Activated CD4-positive, alpha-beta memory T cell treated with anti-CD3 and anti-CD28 coated beads, Interleukin-2, amount 10 ng/mL, durations not matched to agents 7 days and 5 days (primary cell): ENCODE measurements around the gene WWP2. TPM values are rescaled to one million over a fixed set of nuclear protein-coding genes. Genes with fewer than 3 reads are reported as not detected.

ENCODE experiments used
- CTCF ChIA-PET: fragments of 350-600 bp; sonication (Branson Sonifier 250); formaldehyde crosslinking; loops from one replicate; lab custom pipeline; 2021; ENCODE audit warnings: antibody characterized with exemption, inconsistent platforms; lab: Charles Lee
- POLR2A ChIA-PET: fragments of 350-600 bp; sonication (Branson Sonifier 250); formaldehyde crosslinking; loops from one replicate; lab custom pipeline; 2021; ENCODE audit warnings: antibody characterized with exemption; lab: Charles Lee
- DNase-seq: peaks from one replicate; pipeline ENCODE4 v3.0.0-alpha.2; 2020
- H3K27ac Mint-ChIP-seq: one replicate; pipeline ENCODE4 v1.8.0; 2021; ENCODE audit warnings: mild to moderate bottlenecking, mixed read lengths
- H3K27me3 Mint-ChIP-seq: one replicate; pipeline ENCODE4 v1.8.0; 2021; ENCODE audit warnings: mixed read lengths
- H3K36me3 Mint-ChIP-seq: one replicate; pipeline ENCODE4 v1.8.0; 2021; ENCODE audit warnings: low read depth, mixed read lengths
- H3K4me1 Mint-ChIP-seq: one replicate; pipeline ENCODE4 v1.8.0; 2021; ENCODE audit warnings: mixed read lengths
- H3K4me3 Mint-ChIP-seq: one replicate; pipeline ENCODE4 v1.8.0; 2021; ENCODE audit warnings: mild to moderate bottlenecking, mixed read lengths
- H3K9me3 Mint-ChIP-seq: one replicate; pipeline ENCODE4 v1.8.0; 2021; ENCODE audit warnings: mixed read lengths
- total RNA-seq, 2 experiments: library from RNA; stranded (reverse); gene quantifications; one replicate each; pipeline ENCODE4 v1.2.3, GENCODE V29; 2021

The WWP2 gene
- total RNA-seq, 2 experiments from 2014 or later: 59.4 to 61.6 TPM

DNA sequence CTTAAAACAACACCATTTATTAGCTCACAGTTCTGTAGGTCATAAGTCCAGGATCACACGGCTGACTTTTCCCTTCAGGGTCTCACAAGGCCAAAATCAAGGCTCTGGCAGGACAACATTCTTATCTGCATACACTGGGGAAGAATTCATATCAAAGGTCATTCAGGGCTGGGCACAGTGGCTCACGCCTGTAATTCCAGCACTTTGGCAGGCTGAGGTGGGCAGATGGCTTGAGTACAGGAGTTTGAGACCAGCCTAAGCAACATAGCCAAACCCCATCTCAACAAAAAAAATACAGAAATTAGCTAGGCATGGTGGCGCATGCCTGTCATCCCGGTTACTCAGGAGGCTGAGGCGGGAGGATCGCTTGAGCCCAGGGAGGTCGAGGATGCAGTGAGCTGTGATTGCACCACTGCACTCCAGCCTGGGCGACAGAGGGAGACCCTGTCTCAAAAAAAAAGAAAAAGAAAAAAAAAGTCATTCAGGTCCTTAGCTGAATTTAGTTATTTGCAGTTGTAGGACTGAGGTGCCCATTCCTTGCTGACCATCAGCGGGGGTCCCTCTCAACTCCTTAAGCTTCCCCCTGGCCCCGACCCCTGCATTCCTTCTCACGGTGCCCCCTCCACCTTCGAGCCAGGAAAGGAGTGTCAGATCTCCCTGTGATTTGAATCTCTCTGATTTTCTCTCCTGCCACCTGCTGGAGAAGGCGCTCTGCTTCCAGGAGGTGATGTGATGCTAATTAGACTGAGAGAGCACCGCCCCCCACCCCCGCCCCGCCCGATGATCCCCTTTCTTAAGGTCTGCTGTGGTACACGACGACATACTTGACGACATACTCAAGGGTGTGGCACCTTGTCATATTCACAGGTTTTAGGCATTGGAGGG lies 97.2 kb downstream of the WWP2 start:
- Mint-ChIP-seq H3K4me3 (no peak overlapping the region), H3K27me3 (no peaks in the 10 kb centered on the region), H3K36me3 (peaks cover 7% of the 10 kb centered on the region), H3K27ac (no peak overlapping the region), H3K9me3 (no peaks in the 10 kb centered on the region), H3K4me1 (peaks cover 4% of the 10 kb centered on the region)
- DNase-seq: peak; percentile 16
- ChIA-PET POLR2A (no interaction called here), CTCF (interaction anchor here (1.2 kb wide), 1 partner anchor 463 kb away, joined by 3 read pairs; no protein-coding TSS in a partner anchor)

DNA sequence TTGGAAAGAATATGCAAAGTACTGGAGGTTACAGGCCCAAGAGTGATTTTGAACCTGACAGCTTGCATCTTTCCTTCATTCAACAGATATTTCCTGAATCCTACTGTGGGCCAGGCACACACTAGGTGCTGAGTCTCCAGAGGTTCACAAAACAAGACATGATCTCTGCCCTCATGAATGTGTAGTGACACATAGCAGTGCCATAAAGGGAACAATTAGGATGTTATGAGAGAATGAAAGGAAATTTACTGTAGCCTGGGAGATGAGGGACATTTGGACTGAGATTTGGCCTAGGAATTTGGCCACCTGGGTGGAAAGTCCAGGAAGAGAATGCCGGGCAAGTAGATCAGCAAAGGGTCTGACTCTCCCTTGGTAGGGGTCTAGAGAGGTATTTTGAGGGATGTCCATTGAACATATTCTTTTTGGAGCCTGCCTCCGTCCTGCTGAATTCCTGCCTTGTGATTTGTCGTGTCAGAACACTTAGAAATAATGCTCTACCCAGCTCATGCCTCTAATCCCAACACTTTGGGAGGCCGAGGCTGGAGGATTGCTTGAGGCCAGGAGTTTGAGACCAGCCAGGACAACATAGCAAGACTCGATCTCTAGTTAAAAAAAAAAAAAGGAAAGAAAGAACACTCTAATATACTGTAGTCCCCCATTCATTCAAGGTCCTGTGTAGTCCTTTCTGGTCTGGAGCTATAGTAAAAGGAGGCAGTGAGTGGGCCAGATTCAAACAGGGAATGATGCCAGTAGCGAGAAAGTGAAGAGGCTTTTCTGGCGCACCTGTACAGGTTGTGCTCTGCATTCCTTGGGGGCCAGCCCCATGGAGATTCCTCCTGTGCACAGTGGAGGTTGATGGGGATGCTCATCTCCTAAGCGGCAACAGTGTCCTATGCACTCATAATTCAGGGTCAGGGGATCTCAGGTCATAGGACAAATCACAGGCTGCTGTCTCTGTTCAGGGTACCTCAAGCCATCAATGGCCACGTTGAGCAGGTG lies 98.4 kb downstream of the WWP2 start:
- H3K27ac Mint-ChIP-seq: no peak overlapping the region
- ChIA-PET CTCF (no interaction called here), POLR2A (no interaction called here)
- H3K27me3 Mint-ChIP-seq: no peaks in the 10 kb centered on the region
- DNase-seq: no peak
- H3K36me3 Mint-ChIP-seq: peaks cover 3% of the 10 kb centered on the region
- H3K4me1 Mint-ChIP-seq: peaks cover 2% of the 10 kb centered on the region
- no peaks in the 10 kb centered on the region for H3K9me3 Mint-ChIP-seq
- no peak overlapping the region for H3K4me3 Mint-ChIP-seq

DNA sequence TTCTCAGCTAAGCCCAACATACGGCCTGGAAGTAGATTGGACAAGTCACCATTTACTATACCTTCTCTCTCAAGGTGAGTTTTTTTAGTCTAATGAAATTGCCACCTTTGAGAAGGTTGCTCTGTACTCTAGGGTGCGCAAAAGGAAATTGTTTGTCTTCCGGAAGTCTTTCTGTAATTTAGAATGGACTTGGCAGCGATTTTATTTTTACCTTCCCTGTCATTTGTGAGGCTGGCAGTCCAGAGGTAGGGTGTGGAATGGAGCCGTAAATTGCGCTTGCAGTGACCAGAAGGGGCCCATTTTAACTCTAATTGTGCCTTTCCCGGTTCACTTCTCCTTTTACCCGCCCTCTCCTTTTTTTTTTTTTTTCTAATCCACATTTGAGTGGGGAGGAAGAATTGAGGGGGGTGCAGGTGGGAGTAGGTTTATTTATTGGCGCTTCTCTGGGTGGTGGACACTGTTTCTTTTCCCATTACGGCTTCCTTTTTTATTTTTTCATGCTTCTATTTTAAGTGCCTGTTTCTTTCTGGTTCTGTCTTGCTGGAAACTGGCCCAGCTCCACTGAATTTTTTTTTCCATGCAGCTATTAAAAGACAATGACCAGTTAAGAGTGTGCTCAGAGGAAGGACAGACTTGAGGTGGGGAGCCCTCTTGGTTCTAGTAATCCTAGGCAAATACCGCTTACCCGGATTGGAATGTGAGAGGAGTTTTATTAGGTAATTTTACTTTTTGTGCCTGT lies 99.3 kb downstream of the WWP2 start:
- peaks cover 5% of the 10 kb centered on the region for H3K36me3 Mint-ChIP-seq
- H3K27ac Mint-ChIP-seq: no peak overlapping the region
- H3K9me3 Mint-ChIP-seq: no peaks in the 10 kb centered on the region
- ChIA-PET POLR2A (interaction anchor here (1.0 kb wide), 1 partner anchor 1655 kb away, joined by 3 read pairs; no protein-coding TSS in a partner anchor), CTCF (no interaction called here)
- DNase-seq: no peak
- H3K4me1 Mint-ChIP-seq: peaks cover 2% of the 10 kb centered on the region
- H3K27me3 Mint-ChIP-seq: no peaks in the 10 kb centered on the region
- no peak overlapping the region for H3K4me3 Mint-ChIP-seq

DNA sequence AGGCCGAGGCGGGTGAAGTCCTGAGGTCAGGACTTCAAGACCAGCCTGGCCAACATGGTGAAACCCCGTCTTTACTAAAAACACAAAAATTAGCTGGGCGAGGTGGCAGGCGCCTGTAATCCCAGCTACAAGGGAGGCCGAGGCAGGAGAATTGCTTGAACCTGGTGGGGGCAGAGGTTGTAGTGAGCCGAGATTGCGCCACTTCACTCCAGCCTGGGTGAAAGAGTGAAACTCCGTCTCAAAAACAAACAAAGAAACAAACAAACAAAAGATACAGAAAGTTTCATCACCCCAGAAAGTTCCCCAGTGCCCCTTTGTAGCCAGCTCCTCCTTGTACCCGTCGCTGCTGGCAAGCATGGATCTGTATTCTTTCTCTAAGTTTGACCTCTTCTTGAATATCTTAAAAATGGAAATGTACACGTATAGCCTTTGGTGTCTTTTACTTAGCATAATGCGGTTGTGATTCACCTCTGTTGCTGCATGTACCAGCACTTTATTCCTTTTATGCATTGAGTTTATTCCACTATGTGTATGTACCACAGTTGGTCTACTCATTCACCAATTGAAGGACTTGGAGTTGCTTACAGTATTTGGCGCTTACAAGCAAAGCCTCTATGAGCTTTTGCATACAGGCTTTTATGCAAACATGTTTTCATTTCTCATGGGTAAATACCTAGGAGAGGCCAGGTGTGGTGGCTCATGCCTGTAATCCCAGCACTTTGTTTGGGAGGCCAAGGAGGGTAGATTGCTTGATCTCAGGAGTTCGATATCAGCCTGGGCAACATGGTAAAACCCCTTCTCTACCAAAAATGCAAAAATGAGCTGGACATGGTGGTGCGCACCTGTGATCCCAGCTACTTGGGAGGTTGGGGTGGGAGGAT lies 101.5 kb downstream of the WWP2 start:
- ChIA-PET CTCF (interaction anchor here (0.6 kb wide), 1 partner anchor 25 kb away, joined by 3 read pairs; no protein-coding TSS in a partner anchor), POLR2A (no interaction called here)
- Mint-ChIP-seq H3K4me3 (no peak overlapping the region), H3K27ac (no peak overlapping the region), H3K36me3 (peaks cover 3% of the 10 kb centered on the region), H3K4me1 (no peaks in the 10 kb centered on the region), H3K9me3 (no peaks in the 10 kb centered on the region), H3K27me3 (no peaks in the 10 kb centered on the region)
- DNase-seq: no peak

DNA sequence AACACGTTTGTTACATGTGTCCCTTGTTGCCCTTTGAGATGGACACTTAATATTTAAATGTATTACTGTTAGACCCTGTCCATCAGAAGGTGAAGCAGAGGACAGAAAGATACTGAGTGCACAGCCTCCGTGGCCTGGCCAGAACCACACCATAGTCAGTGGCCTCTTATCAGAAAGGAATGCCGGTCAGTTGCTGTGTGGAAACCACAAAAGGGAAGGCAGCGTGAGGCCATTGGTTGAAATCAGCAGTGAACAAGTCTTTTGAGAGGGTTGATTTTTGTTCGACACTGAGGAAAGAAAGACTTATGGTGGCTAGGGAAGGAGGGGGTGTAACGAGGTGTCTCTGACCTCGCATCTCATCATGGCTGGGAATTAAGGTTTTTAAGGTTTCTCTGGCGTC lies 103.6 kb downstream of the WWP2 start:
- ChIA-PET POLR2A (no interaction called here), CTCF (no interaction called here)
- no peak overlapping the region for H3K4me3 Mint-ChIP-seq
- no peaks in the 10 kb centered on the region for H3K4me1 Mint-ChIP-seq
- no peaks in the 10 kb centered on the region for H3K27me3 Mint-ChIP-seq
- H3K27ac Mint-ChIP-seq: no peak overlapping the region
- peaks cover 3% of the 10 kb centered on the region for H3K36me3 Mint-ChIP-seq
- no peaks in the 10 kb centered on the region for H3K9me3 Mint-ChIP-seq
- DNase-seq: no peak

DNA sequence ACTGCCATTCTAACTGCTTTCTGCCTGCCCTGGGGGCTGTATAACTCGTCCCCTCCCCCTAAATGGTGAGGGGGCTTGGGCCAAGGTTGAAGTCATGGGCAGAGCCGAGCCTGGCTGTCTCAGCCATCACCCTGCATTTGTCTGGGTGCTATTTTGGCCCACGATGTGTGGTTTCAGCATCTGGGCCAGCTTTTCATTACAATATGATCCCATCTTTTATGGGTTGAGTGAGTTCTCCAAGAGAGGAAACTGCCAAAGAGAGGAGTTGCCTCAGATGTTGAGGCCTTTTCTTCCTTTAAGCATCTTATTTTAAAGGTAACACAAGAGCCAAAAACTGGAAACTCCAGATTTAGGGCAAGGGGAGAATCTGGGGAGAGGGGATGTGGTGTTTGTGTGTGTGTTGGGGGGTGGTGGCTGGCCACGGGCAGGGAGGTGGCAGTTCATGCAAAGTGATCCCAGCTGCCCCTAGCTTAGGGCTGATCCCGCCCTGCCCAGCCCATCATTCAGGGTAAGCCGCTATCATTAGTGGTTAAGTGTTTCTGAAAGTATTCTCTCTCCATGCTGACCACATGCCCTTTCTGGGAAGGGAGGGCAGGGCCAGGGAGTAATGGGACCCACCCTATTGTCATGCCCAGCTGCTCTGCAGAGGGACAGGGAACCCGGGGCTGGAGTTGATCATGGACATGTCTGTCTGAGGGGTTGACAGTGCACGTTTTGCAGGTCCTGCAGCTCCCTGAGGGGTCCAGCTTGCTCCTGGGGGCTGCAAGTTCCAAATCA lies 105.8 kb downstream of the WWP2 start:
- no peaks in the 10 kb centered on the region for H3K27me3 Mint-ChIP-seq

DNA sequence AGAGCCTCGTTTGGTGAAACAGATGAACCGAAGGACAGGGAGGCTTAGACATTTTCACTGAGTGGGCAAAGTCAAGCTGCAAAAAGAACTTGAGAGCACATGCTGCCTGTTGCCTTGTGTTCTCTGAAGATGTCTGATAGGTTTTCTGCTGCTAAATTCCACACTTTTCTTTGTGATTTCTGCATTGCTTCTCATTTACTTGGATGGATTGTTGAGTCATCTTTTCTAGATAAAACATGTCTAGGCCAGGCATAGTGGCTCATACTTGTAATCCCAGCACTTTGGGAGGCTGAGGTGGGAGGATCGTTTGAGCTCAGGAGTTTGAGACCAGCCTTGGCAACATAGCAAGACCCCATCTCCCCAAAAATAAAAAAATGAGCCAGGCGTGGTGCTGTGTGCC lies 108.6 kb downstream of the WWP2 start:
- POLR2A ChIA-PET: no interaction called here
- no peaks in the 10 kb centered on the region for H3K4me1 Mint-ChIP-seq
- no peak for DNase-seq
- no peaks in the 10 kb centered on the region for H3K27me3 Mint-ChIP-seq
- H3K36me3 Mint-ChIP-seq: peaks cover 30% of the 10 kb centered on the region
- H3K9me3 Mint-ChIP-seq: no peaks in the 10 kb centered on the region
- no peak overlapping the region for H3K4me3 Mint-ChIP-seq
- CTCF ChIA-PET: no interaction called here
- H3K27ac Mint-ChIP-seq: no peak overlapping the region

More for the DNA sequence above, 105.8 kb downstream of the WWP2 start:
- no peak overlapping the region for H3K27ac Mint-ChIP-seq
- ChIA-PET POLR2A (no interaction called here), CTCF (interaction anchor here (1.3 kb wide), 1 partner anchor 11 kb away, joined by 5 read pairs; no protein-coding TSS in a partner anchor)
- H3K4me3 Mint-ChIP-seq: no peak overlapping the region
- DNase-seq: no peak
- no peaks in the 10 kb centered on the region for H3K9me3 Mint-ChIP-seq
- H3K4me1 Mint-ChIP-seq: no peaks in the 10 kb centered on the region
- peaks cover 19% of the 10 kb centered on the region for H3K36me3 Mint-ChIP-seq

DNA sequence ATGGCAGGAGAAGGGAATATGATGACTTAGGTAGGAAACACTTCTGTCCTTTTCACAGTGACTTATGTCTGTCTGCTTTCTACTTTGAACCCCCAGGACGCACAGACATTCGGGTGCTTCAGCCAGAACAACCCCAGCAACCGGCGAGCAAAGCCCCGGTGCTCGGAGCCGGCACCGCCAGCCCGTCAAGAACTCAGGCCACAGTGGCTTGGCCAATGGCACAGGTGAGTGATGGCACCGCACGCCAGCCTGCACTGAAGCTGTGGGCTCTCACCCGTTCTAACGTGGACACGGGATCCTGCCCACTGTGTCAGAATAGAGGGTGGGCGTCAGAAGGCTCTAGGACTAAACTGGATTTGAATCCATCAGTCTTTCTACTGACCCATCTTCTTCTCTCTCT lies 109.6 kb downstream of the WWP2 start:
- Mint-ChIP-seq H3K27me3 (no peaks in the 10 kb centered on the region), H3K9me3 (no peaks in the 10 kb centered on the region), H3K27ac (no peak overlapping the region), H3K4me3 (no peak overlapping the region), H3K4me1 (no peaks in the 10 kb centered on the region), H3K36me3 (peaks cover 34% of the 10 kb centered on the region)
- CTCF ChIA-PET: no interaction called here
- no peak for DNase-seq
- POLR2A ChIA-PET: no interaction called here

DNA sequence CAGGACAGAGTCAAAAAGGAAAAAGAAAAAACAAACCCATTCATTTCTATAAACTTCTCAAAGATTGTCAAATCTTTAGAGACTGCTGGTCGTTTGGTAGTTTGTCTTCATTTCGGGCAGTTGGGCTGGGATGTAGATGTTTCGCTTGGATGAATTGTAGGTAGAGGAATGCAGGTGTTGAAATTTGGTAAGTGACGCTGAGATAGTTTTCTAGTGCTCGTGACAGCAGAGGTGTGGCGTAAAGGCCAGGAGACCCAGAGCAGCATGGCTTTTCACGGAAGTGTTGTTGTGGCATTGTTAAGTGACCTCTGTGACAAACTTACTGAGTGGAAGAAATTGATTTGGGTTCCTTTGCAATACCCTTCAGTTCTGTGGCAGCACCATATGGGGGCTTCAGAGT lies 110.8 kb downstream of the WWP2 start:
- Mint-ChIP-seq H3K36me3 (peaks cover 43% of the 10 kb centered on the region), H3K4me3 (no peak overlapping the region), H3K9me3 (no peaks in the 10 kb centered on the region), H3K27me3 (no peaks in the 10 kb centered on the region), H3K27ac (no peak overlapping the region), H3K4me1 (no peaks in the 10 kb centered on the region)
- ChIA-PET CTCF (no interaction called here), POLR2A (no interaction called here)
- no peak for DNase-seq

DNA sequence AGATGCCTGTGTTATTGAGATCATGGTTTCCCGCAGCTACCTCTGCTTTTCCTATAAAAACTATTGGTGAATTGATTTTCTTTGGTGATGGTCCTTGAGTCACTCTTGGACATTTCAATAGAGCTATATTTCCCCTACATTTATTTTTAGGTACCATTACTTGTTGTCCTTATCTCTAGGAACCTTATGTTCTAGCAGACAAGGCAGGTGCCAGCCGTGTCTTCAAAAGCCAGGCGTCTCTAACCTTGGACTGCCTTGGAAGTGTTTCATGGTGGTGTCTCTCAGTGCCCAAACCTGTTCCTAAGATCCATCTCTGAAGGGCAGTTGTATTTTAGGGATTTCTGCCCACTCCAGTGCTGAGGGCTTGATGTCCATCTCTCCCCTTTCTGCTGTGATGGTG lies 111.7 kb downstream of the WWP2 start:
- H3K4me1 Mint-ChIP-seq: no peaks in the 10 kb centered on the region
- no peaks in the 10 kb centered on the region for H3K27me3 Mint-ChIP-seq
- H3K27ac Mint-ChIP-seq: no peak overlapping the region
- CTCF ChIA-PET: no interaction called here
- H3K36me3 Mint-ChIP-seq: peaks cover 43% of the 10 kb centered on the region
- no peaks in the 10 kb centered on the region for H3K9me3 Mint-ChIP-seq
- DNase-seq: no peak
- POLR2A ChIA-PET: no interaction called here
- H3K4me3 Mint-ChIP-seq: no peak overlapping the region

DNA sequence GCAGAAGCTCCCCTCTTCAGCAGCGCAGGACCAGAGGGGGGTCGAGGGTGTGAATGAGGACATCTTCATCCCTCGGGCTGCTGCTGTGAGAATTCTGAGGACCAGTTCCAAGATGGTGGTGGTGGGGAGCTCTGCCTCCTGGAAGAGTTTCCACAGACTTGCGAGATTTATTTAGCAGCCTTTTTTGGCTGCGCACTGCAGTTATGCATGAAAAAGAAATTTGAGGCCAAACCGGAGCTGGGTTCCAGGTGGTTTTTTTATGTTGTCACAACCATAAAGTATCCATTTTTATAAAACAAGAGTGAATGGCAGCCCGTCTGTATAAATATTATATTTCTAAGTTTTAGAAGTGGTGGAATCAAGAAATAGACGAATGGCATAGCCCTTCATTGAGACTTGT lies 112.1 kb downstream of the WWP2 start:
- Mint-ChIP-seq H3K4me1 (no peaks in the 10 kb centered on the region), H3K27ac (no peak overlapping the region), H3K27me3 (no peaks in the 10 kb centered on the region), H3K4me3 (no peak overlapping the region), H3K36me3 (peaks cover 43% of the 10 kb centered on the region), H3K9me3 (no peaks in the 10 kb centered on the region)
- CTCF ChIA-PET: no interaction called here
- DNase-seq: no peak
- POLR2A ChIA-PET: no interaction called here
